GM20431 (cell line): ENCODE measurements around the gene RAB9B.

Experiments used
- in situ Hi-C: fragments of 300-500 bp; cut with MseI, MboI; formaldehyde crosslinking; loops from one replicate; pipeline ENCODE4 v1.15.0; 2020; ENCODE audit warnings: low sequenced_read_pairs; ENCODE audit not compliant: unreplicated experiment

RAB9B gene

GRCh38 chrX:103817502-103817901 is 14.6 kb downstream of the RAB9B start:
- in situ Hi-C loops: loop anchor here (10.0 kb wide), 1 partner anchor 293 kb away; no protein-coding TSS in a partner anchor

DNA sequence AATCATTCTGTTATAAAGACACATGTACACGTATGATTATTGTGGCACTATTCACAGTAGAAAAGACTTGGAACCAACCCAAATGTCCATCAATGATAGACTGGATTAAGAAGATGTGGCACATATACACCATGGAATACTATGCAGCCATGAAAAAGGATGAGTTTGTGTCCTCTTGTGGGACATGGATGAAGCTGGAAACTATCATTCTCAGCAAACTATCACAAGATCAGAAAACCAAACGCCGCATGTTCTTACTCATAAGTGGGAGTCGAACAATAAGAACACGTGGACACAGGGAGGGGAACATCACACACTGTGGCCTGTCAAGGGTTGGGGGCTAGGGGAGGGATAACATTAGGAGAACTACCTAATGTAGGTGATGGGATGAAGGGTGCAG is 15.0 kb downstream of the RAB9B start:
- in situ Hi-C loops: loop anchor here (10.0 kb wide), 1 partner anchor 292 kb away; no protein-coding TSS in a partner anchor

- in situ Hi-C loops: loop anchor here (10.0 kb wide), 1 partner anchor 287 kb away; no protein-coding TSS in a partner anchor
Observed at GRCh38 chrX:103811858-103812257, 20.2 kb downstream of the RAB9B start.

GRCh38 chrX:103806862-103807474 is 25.1 kb downstream of the RAB9B start:
- in situ Hi-C loops: no loop called here

- in situ Hi-C loops: no loop called here
Observed at GRCh38 chrX:103805860-103806259, 26.2 kb downstream of the RAB9B start.

- in situ Hi-C loops: no loop called here
Observed at GRCh38 chrX:103800318-103800717, 31.7 kb downstream of the RAB9B start.

DNA sequence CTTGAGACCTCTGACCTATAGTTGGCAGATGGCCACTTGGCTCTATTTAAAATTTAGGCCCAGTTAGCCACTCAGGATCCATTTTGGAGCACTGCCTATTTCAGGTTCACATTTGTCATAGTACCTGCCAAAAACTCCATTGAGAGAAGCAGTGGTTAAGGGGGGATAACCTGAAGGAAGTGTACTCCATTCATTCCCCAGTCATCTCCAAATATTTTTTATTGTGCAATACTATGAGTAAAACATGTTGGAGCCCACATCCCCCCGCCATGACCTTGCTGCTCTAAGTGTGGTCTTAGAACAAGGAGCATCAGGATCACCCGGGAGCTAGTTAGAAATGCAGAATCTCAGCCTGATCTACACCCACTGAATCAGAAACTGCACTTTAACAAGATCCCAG is 34.4 kb downstream of the RAB9B start:
- in situ Hi-C loops: no loop called here

DNA sequence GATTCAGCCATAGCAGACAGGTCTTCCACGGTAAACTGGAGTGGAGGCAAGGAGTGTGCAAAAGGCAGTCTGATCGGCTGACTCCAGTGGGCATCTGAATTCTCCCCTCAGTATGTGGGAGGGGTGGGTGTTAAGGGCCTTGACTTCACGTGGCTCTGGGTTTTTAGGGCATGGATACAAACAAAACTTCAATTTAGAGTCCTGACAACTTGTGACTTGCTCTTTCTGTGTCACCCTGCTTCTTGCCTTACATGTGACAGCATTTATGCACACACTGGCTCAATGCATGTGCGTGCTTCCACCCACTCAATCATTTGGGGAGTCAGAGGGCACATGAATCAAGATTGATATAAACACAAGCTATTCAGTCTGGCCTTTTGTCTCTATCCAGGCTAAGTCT is 37.9 kb downstream of the RAB9B start:
- in situ Hi-C loops: no loop called here

GRCh38 chrX:103793545-103793940 is 38.5 kb downstream of the RAB9B start:
- in situ Hi-C loops: no loop called here

- in situ Hi-C loops: no loop called here
Observed at GRCh38 chrX:103792916-103793544, 39.0 kb downstream of the RAB9B start.

- in situ Hi-C loops: no loop called here
Observed at GRCh38 chrX:103791826-103792485, 40.1 kb downstream of the RAB9B start.

- in situ Hi-C loops: no loop called here
Observed at GRCh38 chrX:103791228-103791627, 40.8 kb downstream of the RAB9B start.

- in situ Hi-C loops: no loop called here
Observed at GRCh38 chrX:103789004-103789403, 43.1 kb downstream of the RAB9B start.

DNA sequence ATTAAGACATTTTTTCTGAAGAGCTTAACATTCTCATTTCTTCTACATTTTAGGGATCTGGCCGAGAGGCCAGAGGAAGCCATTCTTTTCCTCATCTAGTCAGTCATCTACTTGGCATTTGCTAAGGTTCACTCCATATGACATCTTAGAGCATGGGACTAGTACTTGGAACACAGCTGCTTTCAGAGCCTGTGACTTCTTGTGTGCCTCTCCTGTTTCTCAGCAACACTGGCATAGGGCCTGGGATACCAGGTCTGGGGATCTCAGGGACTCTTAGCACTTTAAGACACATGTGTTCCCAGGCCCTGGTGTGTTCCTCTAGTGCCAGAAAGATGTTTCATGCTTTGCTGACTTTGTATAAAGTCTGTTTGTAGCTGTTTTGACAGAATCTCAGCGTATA is 48.1 kb downstream of the RAB9B start:
- in situ Hi-C loops: no loop called here

- in situ Hi-C loops: no loop called here
Observed at GRCh38 chrX:103783196-103783595, 48.9 kb downstream of the RAB9B start.

DNA sequence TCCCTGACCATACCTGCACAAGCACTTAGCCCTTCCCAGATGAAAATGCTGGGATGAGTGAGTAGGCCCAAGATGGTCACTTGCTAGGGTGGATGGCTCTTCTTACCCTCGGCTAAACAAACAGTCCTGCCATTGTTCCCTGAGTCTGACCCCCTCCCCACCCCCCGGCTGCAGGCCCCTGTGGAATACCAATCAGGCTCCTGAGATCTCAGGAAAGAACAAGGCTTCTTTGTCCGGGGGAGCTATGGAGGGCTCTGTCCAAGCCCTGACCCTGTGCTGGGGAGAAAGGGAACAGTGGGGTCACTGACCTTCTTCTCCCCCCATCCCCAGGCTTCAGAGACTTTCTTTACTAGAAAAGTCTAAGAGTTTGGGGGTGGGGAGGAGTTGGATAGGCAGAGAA is 49.4 kb downstream of the RAB9B start:
- in situ Hi-C loops: no loop called here

DNA sequence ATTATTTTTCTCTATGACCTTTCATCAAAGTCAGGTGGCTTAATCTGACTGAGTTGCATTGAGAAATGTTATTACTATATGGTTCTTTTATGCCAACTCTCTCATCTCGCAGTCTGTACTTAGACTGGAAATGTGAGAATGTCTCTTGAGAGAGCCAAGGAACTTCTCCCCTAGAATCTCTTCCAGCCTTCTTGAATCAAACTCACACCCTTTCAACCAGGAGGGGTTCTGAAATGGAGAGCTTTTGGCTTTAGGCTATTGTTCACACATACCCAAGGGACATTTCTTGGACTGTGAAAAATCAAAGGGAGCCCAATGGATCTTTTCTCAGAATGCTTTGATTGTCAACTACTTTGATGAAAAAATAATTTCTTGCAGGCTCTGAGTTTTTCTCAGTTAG is 50.4 kb downstream of the RAB9B start:
- in situ Hi-C loops: no loop called here

- in situ Hi-C loops: no loop called here
Observed at GRCh38 chrX:103781062-103781402, 51.0 kb downstream of the RAB9B start.

GRCh38 chrX:103780336-103781061 is 51.6 kb downstream of the RAB9B start:
- in situ Hi-C loops: no loop called here

DNA sequence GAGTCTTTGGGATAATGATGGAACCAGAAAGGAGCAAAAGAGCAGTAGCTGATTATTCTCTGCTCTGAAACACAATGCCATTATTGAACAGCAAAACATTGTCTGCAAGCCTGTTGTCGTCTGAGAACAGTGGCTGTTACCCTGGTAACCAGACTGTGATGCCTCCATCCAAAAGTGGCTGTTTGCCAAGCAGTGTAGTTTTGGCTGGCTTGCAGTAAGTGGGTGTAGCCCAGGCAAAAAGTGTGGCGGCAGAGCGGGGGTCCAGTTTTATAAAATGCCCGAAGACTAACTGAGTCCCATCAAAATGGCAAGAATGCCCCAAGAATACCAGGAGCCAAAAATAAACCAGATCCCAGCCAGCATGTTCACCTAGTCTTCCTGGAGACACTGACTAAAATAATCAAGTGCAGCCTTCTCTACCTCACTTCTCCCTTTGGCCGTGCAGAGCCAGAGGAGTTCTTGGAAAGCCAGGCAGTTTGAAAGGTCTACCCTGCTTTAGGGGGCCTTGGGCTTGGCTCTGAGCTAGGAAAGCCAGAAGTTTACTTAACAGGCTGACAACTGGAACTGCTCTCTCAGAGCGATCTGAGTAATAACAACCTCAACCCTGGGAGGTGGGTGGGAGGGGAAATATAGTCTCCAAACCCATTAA is 52.8 kb downstream of the RAB9B start:
- in situ Hi-C loops: no loop called here
